SJSA1 (cell line): ENCODE results near the gene IL1RL2. TPM values are rescaled to one million over a fixed set of nuclear protein-coding genes. Genes with fewer than 3 reads are reported as not detected.

ENCODE experiments used
- DNase-seq, 2 experiments: peaks; one replicate each; pipeline ENCODE4 v3.0.0-alpha.2; 2015 to 2020; ENCODE audit warnings: low spot score in 2 of 2, low read depth in 1 of 2
- H3K27ac ChIP-seq: fragments of 250-450 bp; sonication (Bioruptor Pico); 2 replicates; pipeline ENCODE4 v1.5.1; 2020; ENCODE audit warnings: mild to moderate bottlenecking, moderate library complexity
- H3K27me3 ChIP-seq: fragments of 250-450 bp; sonication (Bioruptor Pico); replicated peaks from 2 replicates; pipeline ENCODE4 v1.5.1; 2020; ENCODE audit warnings: mild to moderate bottlenecking, moderate library complexity
- H3K36me3 ChIP-seq: fragments of 250-450 bp; sonication (Bioruptor Pico); 2 replicates; pipeline ENCODE4 v1.5.1; 2020; ENCODE audit warnings: mild to moderate bottlenecking
- H3K4me1 ChIP-seq: fragments of 250-450 bp; sonication (Bioruptor Pico); replicated peaks from 2 replicates; pipeline ENCODE4 v1.6.1; 2021; ENCODE audit warnings: mild to moderate bottlenecking
- H3K4me3 ChIP-seq: fragments of 250-450 bp; sonication (Bioruptor Pico); 2 replicates; pipeline ENCODE4 v1.5.1; 2020; ENCODE audit warnings: mild to moderate bottlenecking
- H3K9me3 ChIP-seq: fragments of 250-450 bp; sonication (Bioruptor Pico); replicated peaks from 2 replicates; pipeline ENCODE4 v1.5.1; 2020; ENCODE audit warnings: mild to moderate bottlenecking
- total RNA-seq: library from RNA; depleted of rRNA; stranded (reverse); fragments of >200 nt; shearing (Covaris generic); gene quantifications from 2 replicates; pipeline ENCODE4 v1.2.3, GENCODE V29; 2014

IL1RL2 gene
- total RNA-seq, 1 experiment from 2014 or later = not detected

GRCh38 chr2:102147935-102148334, 38.9 kb upstream of the IL1RL2 start:
- no peaks in the 10 kb centered on the region for H3K27me3 ChIP-seq
- H3K36me3 ChIP-seq = peaks cover 15% of the 10 kb centered on the region; the same call in 1 of the 2 replicates
- DNase-seq = no peak
- no peak overlapping the region for H3K4me3 ChIP-seq
- H3K27ac ChIP-seq = no peak overlapping the region
- peaks cover 16% of the 10 kb centered on the region for H3K4me1 ChIP-seq
- H3K9me3 ChIP-seq = peaks cover 28% of the 10 kb centered on the region

GRCh38 chr2:102149243-102149642, 37.6 kb upstream of the IL1RL2 start:
- H3K4me3 ChIP-seq = no peak overlapping the region
- H3K36me3 ChIP-seq = peaks cover 9% of the 10 kb centered on the region; the same call in 1 of the 2 replicates
- DNase-seq = no peak
- no peak overlapping the region for H3K27ac ChIP-seq
- peaks cover 12% of the 10 kb centered on the region for H3K4me1 ChIP-seq
- peaks cover 16% of the 10 kb centered on the region for H3K9me3 ChIP-seq
- no peaks in the 10 kb centered on the region for H3K27me3 ChIP-seq

GRCh38 chr2:102149644-102150455, 37.0 kb upstream of the IL1RL2 start:
- DNase-seq = peak in 1 of 2 experiments; percentile 37
- H3K36me3 ChIP-seq = peaks cover 13% of the 10 kb centered on the region; the same call in 1 of the 2 replicates

GRCh38 chr2:102154364-102154763, 32.5 kb upstream of the IL1RL2 start:
- Histone ChIP-seq H3K27me3 (no peaks in the 10 kb centered on the region), H3K27ac (no peak overlapping the region), H3K4me1 (peaks cover 11% of the 10 kb centered on the region), H3K4me3 (no peak overlapping the region), H3K9me3 (no peaks in the 10 kb centered on the region), H3K36me3 (peaks cover 16% of the 10 kb centered on the region; the same call in 1 of the 2 replicates)
- DNase-seq = no peak

More at GRCh38 chr2:102149644-102150455, 37.0 kb upstream of the IL1RL2 start:
- Histone ChIP-seq H3K4me1 (peaks cover 12% of the 10 kb centered on the region), H3K4me3 (no peak overlapping the region), H3K27me3 (no peaks in the 10 kb centered on the region), H3K9me3 (peaks cover 10% of the 10 kb centered on the region), H3K27ac (no peak overlapping the region)

- peaks cover 17% of the 10 kb centered on the region; the same call in 1 of the 2 replicates for H3K36me3 ChIP-seq
- no peak for DNase-seq
- no peaks in the 10 kb centered on the region for H3K27me3 ChIP-seq
- H3K27ac ChIP-seq = no peak overlapping the region
- peaks cover 4% of the 10 kb centered on the region for H3K4me1 ChIP-seq
- no peak overlapping the region for H3K4me3 ChIP-seq
- H3K9me3 ChIP-seq = no peaks in the 10 kb centered on the region
These were observed 31.7 kb upstream of the IL1RL2 start for GRCh38 chr2:102154946-102155702.

GRCh38 chr2:102155703-102156515, 30.9 kb upstream of the IL1RL2 start:
- DNase-seq = no peak
- Histone ChIP-seq H3K4me3 (no peak overlapping the region), H3K27me3 (no peaks in the 10 kb centered on the region), H3K36me3 (peaks cover 17% of the 10 kb centered on the region; the same call in 1 of the 2 replicates), H3K27ac (no peak overlapping the region), H3K9me3 (no peaks in the 10 kb centered on the region), H3K4me1 (no peaks in the 10 kb centered on the region)

- H3K36me3 ChIP-seq = peaks cover 17% of the 10 kb centered on the region; the same call in 1 of the 2 replicates
- H3K27ac ChIP-seq = no peak overlapping the region
- H3K27me3 ChIP-seq = no peaks in the 10 kb centered on the region
- H3K9me3 ChIP-seq = no peaks in the 10 kb centered on the region
- DNase-seq = no peak
- H3K4me3 ChIP-seq = no peak overlapping the region
- H3K4me1 ChIP-seq = no peaks in the 10 kb centered on the region
These were observed 28.6 kb upstream of the IL1RL2 start for GRCh38 chr2:102158011-102158755.

- no peaks in the 10 kb centered on the region for H3K9me3 ChIP-seq
- DNase-seq = no peak
- H3K27me3 ChIP-seq = no peaks in the 10 kb centered on the region
- H3K4me1 ChIP-seq = no peaks in the 10 kb centered on the region
- no peak overlapping the region for H3K4me3 ChIP-seq
- H3K27ac ChIP-seq = no peak overlapping the region
- peaks cover 15% of the 10 kb centered on the region; the same call in 1 of the 2 replicates for H3K36me3 ChIP-seq
These were observed 27.5 kb upstream of the IL1RL2 start for GRCh38 chr2:102159295-102159694.

GRCh38 chr2:102166189-102166845, 20.5 kb upstream of the IL1RL2 start:
- peak overlapping the region; percentile 18; the same call in 1 of the 2 replicates for H3K27ac ChIP-seq
- H3K36me3 ChIP-seq = peaks cover 3% of the 10 kb centered on the region; the same call in 1 of the 2 replicates
- H3K4me3 ChIP-seq = no peak overlapping the region

GRCh38 chr2:102168026-102168771, 18.6 kb upstream of the IL1RL2 start:
- no peak for DNase-seq
- no peaks in the 10 kb centered on the region for H3K27me3 ChIP-seq
- H3K4me1 ChIP-seq = peaks cover 5% of the 10 kb centered on the region; the same call in 1 of the 2 replicates
- H3K4me3 ChIP-seq = no peak overlapping the region
- no peaks in the 10 kb centered on the region for H3K9me3 ChIP-seq
- H3K36me3 ChIP-seq = peaks cover 12% of the 10 kb centered on the region; the same call in 1 of the 2 replicates
- H3K27ac ChIP-seq = no peak overlapping the region

More at GRCh38 chr2:102166189-102166845, 20.5 kb upstream of the IL1RL2 start:
- Histone ChIP-seq H3K4me1 (peaks cover 5% of the 10 kb centered on the region; the same call in 1 of the 2 replicates), H3K9me3 (no peaks in the 10 kb centered on the region), H3K27me3 (no peaks in the 10 kb centered on the region)
- DNase-seq = peak in 1 of 2 experiments; percentile 62

- H3K4me3 ChIP-seq = no peak overlapping the region
- peaks cover 27% of the 10 kb centered on the region for H3K36me3 ChIP-seq
- DNase-seq = no peak
- no peak overlapping the region for H3K27ac ChIP-seq
- no peaks in the 10 kb centered on the region for H3K4me1 ChIP-seq
- no peaks in the 10 kb centered on the region for H3K9me3 ChIP-seq
- H3K27me3 ChIP-seq = no peaks in the 10 kb centered on the region
These were observed 14.9 kb upstream of the IL1RL2 start for GRCh38 chr2:102171946-102172345.

- H3K36me3 ChIP-seq = peaks cover 27% of the 10 kb centered on the region
- no peak overlapping the region for H3K4me3 ChIP-seq
- no peaks in the 10 kb centered on the region for H3K27me3 ChIP-seq
- H3K4me1 ChIP-seq = no peaks in the 10 kb centered on the region
- H3K9me3 ChIP-seq = no peaks in the 10 kb centered on the region
- no peak for DNase-seq
- no peak overlapping the region for H3K27ac ChIP-seq
These were observed 14.1 kb upstream of the IL1RL2 start for GRCh38 chr2:102172745-102173144.
